ENCODE results near the gene WDR31.

GRCh38 chr9:113289091-113289490, 51.0 kb downstream of the WDR31 start:
- TF ChIP-seq, protein P1, sequence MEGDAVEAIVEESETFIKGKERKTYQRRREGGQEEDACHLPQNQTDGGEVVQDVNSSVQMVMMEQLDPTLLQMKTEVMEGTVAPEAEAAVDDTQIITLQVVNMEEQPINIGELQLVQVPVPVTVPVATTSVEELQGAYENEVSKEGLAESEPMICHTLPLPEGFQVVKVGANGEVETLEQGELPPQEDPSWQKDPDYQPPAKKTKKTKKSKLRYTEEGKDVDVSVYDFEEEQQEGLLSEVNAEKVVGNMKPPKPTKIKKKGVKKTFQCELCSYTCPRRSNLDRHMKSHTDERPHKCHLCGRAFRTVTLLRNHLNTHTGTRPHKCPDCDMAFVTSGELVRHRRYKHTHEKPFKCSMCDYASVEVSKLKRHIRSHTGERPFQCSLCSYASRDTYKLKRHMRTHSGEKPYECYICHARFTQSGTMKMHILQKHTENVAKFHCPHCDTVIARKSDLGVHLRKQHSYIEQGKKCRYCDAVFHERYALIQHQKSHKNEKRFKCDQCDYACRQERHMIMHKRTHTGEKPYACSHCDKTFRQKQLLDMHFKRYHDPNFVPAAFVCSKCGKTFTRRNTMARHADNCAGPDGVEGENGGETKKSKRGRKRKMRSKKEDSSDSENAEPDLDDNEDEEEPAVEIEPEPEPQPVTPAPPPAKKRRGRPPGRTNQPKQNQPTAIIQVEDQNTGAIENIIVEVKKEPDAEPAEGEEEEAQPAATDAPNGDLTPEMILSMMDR (conservative IDR thresholded peaks at IDR 0.05), result no peak
- TF ChIP-seq ZFX (IDR thresholded peaks at IDR 0.05), result no peak

Measured in C4-2B (cell line).